GM21381 (cell line): Measurements from ENCODE around the gene ZBTB16.

ENCODE experiments used
- ATAC-seq: cut with Tn5 transposase; IDR thresholded peaks from one replicate; pipeline ENCODE4 v1.9.1; 2021; ENCODE audit warnings: mild to moderate bottlenecking, moderate library complexity; ENCODE audit not compliant: unreplicated experiment

The ZBTB16 gene

GRCh38 chr11:114228435-114229411, 169.2 kb downstream of the ZBTB16 start:
- ATAC-seq = no peak

GRCh38 chr11:114230031-114230704, 170.7 kb downstream of the ZBTB16 start:
- ATAC-seq = no peak

GRCh38 chr11:114232400-114233059, 173.0 kb downstream of the ZBTB16 start:
- no peak for ATAC-seq

GRCh38 chr11:114233755-114234154, 174.2 kb downstream of the ZBTB16 start:
- no peak for ATAC-seq

GRCh38 chr11:114236829-114237228, 177.3 kb downstream of the ZBTB16 start:
- ATAC-seq = no peak

- no peak for ATAC-seq
These were observed 178.1 kb downstream of the ZBTB16 start for GRCh38 chr11:114237321-114238280.

- no peak for ATAC-seq
These were observed 180.2 kb downstream of the ZBTB16 start for GRCh38 chr11:114239753-114240161.

- ATAC-seq = no peak
These were observed 182.5 kb downstream of the ZBTB16 start for GRCh38 chr11:114242032-114242431.

GRCh38 chr11:114243461-114244372, 184.2 kb downstream of the ZBTB16 start:
- no peak for ATAC-seq

- no peak for ATAC-seq
These were observed 185.3 kb downstream of the ZBTB16 start for GRCh38 chr11:114244726-114245394.

- ATAC-seq = no peak
These were observed 187.0 kb downstream of the ZBTB16 start for GRCh38 chr11:114246321-114247069.

GRCh38 chr11:114247070-114247789, 187.7 kb downstream of the ZBTB16 start:
- no peak for ATAC-seq

- ATAC-seq = no peak
These were observed 190.7 kb downstream of the ZBTB16 start for GRCh38 chr11:114250180-114250579.

- no peak for ATAC-seq
These were observed 191.7 kb downstream of the ZBTB16 start for GRCh38 chr11:114250993-114251814.

GRCh38 chr11:114251815-114252337, 192.4 kb downstream of the ZBTB16 start:
- ATAC-seq = no peak

- ATAC-seq = no peak
These were observed 193.3 kb downstream of the ZBTB16 start for GRCh38 chr11:114252767-114253166.
